ENCODE measurements around the gene PINLYP.

PINLYP gene

DNA sequence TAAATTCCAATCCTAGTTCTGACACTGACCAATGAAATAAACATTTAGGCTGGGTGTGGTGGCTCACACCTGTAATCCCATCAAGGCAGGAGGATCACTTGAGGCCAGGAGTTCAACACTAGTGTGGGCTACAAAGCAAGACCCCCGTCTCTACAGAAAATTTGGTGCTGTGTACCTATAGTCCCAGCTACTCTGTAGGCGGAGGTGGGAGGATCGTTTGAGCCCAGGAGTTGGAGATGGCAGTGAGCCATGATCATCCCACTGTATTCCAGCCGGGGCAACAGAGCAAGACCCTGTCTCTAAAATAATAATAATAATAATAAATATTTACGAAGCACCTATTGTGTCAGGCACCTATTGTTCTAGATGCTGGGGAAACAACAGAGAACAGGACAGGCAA lies 13.7 kb downstream of the PINLYP start:
- no peaks in the 10 kb centered on the region for H3K9me3 ChIP-seq (replicated peaks in 1 of 2; ENCODE audit: control insufficient read depth in 2 of 2, insufficient read depth in 1 of 2, low read depth in 1 of 2, low read length in 2 of 2)
- no peak overlapping the region for H3K4ac ChIP-seq (ENCODE audit: low read length)
- WGBS, 2 donors (ENCODE audit: extremely low coverage in 2 of 2, insufficient read length in 2 of 2, insufficient replicate concordance in 1 of 2), result no CpG with 5 or more reads among the region's 5 CpGs
- H3K4me3 ChIP-seq (ENCODE audit: low read length in 2 of 2), result no peak overlapping the region
- no peak overlapping the region for H2BK12ac ChIP-seq (ENCODE audit: low read length)
- H4K8ac ChIP-seq (ENCODE audit: low read depth, low read length), result no peak overlapping the region
- peaks cover 18% of the 10 kb centered on the region for H3K79me1 ChIP-seq (ENCODE audit: low read depth, low read length)
- no peak overlapping the region for H2AK5ac ChIP-seq (ENCODE audit: low read depth, low read length)
- no peak overlapping the region for H2BK5ac ChIP-seq (ENCODE audit: low read length)
- no peak overlapping the region for H2BK15ac ChIP-seq (ENCODE audit: low read length)
- peaks cover 35 to 68% of the 10 kb centered on the region in 2 donors for H3K36me3 ChIP-seq (replicated peaks in 1 of 2; ENCODE audit: control insufficient read depth in 2 of 2, insufficient read depth in 2 of 2, low read length in 2 of 2)
- H3K27ac ChIP-seq (replicated peaks; ENCODE audit: low read length), result no peak overlapping the region
- DNase-seq (ENCODE audit: low spot score), result no peak
- H3K23ac ChIP-seq (ENCODE audit: low read depth, low read length, poor library complexity), result no peak overlapping the region
- H2AFZ ChIP-seq (ENCODE audit: low read length), result no peak overlapping the region
- H3K4me1 ChIP-seq (ENCODE audit: control insufficient read depth in 2 of 2, insufficient read depth in 1 of 2, low read depth in 1 of 2, low read length in 2 of 2), result no peaks in the 10 kb centered on the region
- no peak overlapping the region for H3K14ac ChIP-seq (ENCODE audit: low read length)
- no peak overlapping the region for H3K9ac ChIP-seq (ENCODE audit: low read depth, low read length, poor library complexity)
- no peak overlapping the region for H3K18ac ChIP-seq (ENCODE audit: low read length)
- H4K91ac ChIP-seq (ENCODE audit: low read depth, low read length, poor library complexity), result no peak overlapping the region
- no peaks in the 10 kb centered on the region for H3K27me3 ChIP-seq (ENCODE audit: control insufficient read depth in 3 of 3, insufficient read depth in 3 of 3, low read depth in 1 of 3, low read length in 3 of 3)
- H3K4me2 ChIP-seq (ENCODE audit: insufficient read depth, low read length, poor library complexity, severe bottlenecking), result no peak overlapping the region
- H2BK120ac ChIP-seq (ENCODE audit: low read depth, low read length), result no peak overlapping the region

DNA sequence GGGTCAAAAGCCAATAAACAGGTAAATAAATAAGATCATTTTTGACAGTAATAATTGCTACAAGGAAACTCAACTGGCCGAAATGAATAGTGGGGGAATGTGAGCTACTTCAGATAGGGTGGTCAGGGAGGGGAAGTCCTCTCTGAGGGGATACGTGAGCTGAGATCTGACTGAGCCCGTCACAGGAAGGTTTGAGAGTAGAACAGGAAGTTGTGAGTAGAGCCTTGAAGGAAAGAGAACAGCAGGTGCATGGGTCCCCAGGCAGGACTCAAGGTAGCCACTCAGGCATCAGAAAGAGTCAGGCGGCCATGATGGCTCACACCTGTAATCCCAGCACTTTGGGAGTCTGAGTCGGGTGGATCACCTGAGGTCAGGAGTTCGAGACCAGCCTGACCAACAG lies 14.1 kb downstream of the PINLYP start:
- Histone ChIP-seq H3K79me1 (ENCODE audit: low read depth, low read length) (peaks cover 18% of the 10 kb centered on the region), H2BK5ac (ENCODE audit: low read length) (no peak overlapping the region), H2AK5ac (ENCODE audit: low read depth, low read length) (no peak overlapping the region), H4K91ac (ENCODE audit: low read depth, low read length, poor library complexity) (no peak overlapping the region), H3K14ac (ENCODE audit: low read length) (no peak overlapping the region), H3K36me3 (replicated peaks in 1 of 2; ENCODE audit: control insufficient read depth in 2 of 2, insufficient read depth in 2 of 2, low read length in 2 of 2) (peaks cover 35 to 71% of the 10 kb centered on the region in 2 donors), H3K4me2 (ENCODE audit: insufficient read depth, low read length, poor library complexity, severe bottlenecking) (no peak overlapping the region), H2AFZ (ENCODE audit: low read length) (no peak overlapping the region), H2BK120ac (ENCODE audit: low read depth, low read length) (no peak overlapping the region), H3K9me3 (replicated peaks in 1 of 2; ENCODE audit: control insufficient read depth in 2 of 2, insufficient read depth in 1 of 2, low read depth in 1 of 2, low read length in 2 of 2) (no peaks in the 10 kb centered on the region), H3K4me1 (ENCODE audit: control insufficient read depth in 2 of 2, insufficient read depth in 1 of 2, low read depth in 1 of 2, low read length in 2 of 2) (no peaks in the 10 kb centered on the region), H2BK12ac (ENCODE audit: low read length) (no peak overlapping the region), H3K23ac (ENCODE audit: low read depth, low read length, poor library complexity) (no peak overlapping the region), H4K8ac (ENCODE audit: low read depth, low read length) (no peak overlapping the region), H3K4me3 (ENCODE audit: low read length in 2 of 2) (no peak overlapping the region), H3K18ac (ENCODE audit: low read length) (no peak overlapping the region), H3K4ac (ENCODE audit: low read length) (no peak overlapping the region), H2BK15ac (ENCODE audit: low read length) (no peak overlapping the region), H3K27me3 (ENCODE audit: control insufficient read depth in 3 of 3, insufficient read depth in 3 of 3, low read depth in 1 of 3, low read length in 3 of 3) (no peaks in the 10 kb centered on the region), H3K27ac (replicated peaks; ENCODE audit: low read length) (no peak overlapping the region), H3K9ac (ENCODE audit: low read depth, low read length, poor library complexity) (no peak overlapping the region)
- WGBS, 2 donors (ENCODE audit: extremely low coverage in 2 of 2, insufficient read length in 2 of 2, insufficient replicate concordance in 1 of 2), result no CpG with 5 or more reads among the region's 6 CpGs
- DNase-seq (ENCODE audit: low spot score), result no peak

- Histone ChIP-seq H4K91ac (ENCODE audit: low read depth, low read length, poor library complexity) (no peak overlapping the region), H3K27ac (replicated peaks; ENCODE audit: low read length) (no peak overlapping the region), H3K4me2 (ENCODE audit: insufficient read depth, low read length, poor library complexity, severe bottlenecking) (no peak overlapping the region), H3K4ac (ENCODE audit: low read length) (no peak overlapping the region), H3K14ac (ENCODE audit: low read length) (no peak overlapping the region), H2BK120ac (ENCODE audit: low read depth, low read length) (no peak overlapping the region), H3K4me3 (ENCODE audit: low read length in 2 of 2) (no peak overlapping the region), H2BK5ac (ENCODE audit: low read length) (peak overlapping the region; percentile 43), H2AK5ac (ENCODE audit: low read depth, low read length) (no peak overlapping the region), H3K18ac (ENCODE audit: low read length) (no peak overlapping the region), H2AFZ (ENCODE audit: low read length) (no peak overlapping the region), H3K9ac (ENCODE audit: low read depth, low read length, poor library complexity) (no peak overlapping the region), H3K27me3 (ENCODE audit: control insufficient read depth in 3 of 3, insufficient read depth in 3 of 3, low read depth in 1 of 3, low read length in 3 of 3) (no peaks in the 10 kb centered on the region), H3K4me1 (ENCODE audit: control insufficient read depth in 2 of 2, insufficient read depth in 1 of 2, low read depth in 1 of 2, low read length in 2 of 2) (peaks cover 4% of the 10 kb centered on the region in 2 donors), H3K23ac (ENCODE audit: low read depth, low read length, poor library complexity) (peak overlapping the region; percentile 45), H3K9me3 (replicated peaks in 1 of 2; ENCODE audit: control insufficient read depth in 2 of 2, insufficient read depth in 1 of 2, low read depth in 1 of 2, low read length in 2 of 2) (no peaks in the 10 kb centered on the region), H4K8ac (ENCODE audit: low read depth, low read length) (no peak overlapping the region), H3K36me3 (replicated peaks in 1 of 2; ENCODE audit: control insufficient read depth in 2 of 2, insufficient read depth in 2 of 2, low read length in 2 of 2) (peaks cover 30 to 63% of the 10 kb centered on the region in 2 donors), H2BK15ac (ENCODE audit: low read length) (no peak overlapping the region), H3K79me1 (ENCODE audit: low read depth, low read length) (peaks cover 16% of the 10 kb centered on the region), H2BK12ac (ENCODE audit: low read length) (no peak overlapping the region)
- no peak for DNase-seq (ENCODE audit: low spot score)
- WGBS, 2 donors (ENCODE audit: extremely low coverage in 2 of 2, insufficient read length in 2 of 2, insufficient replicate concordance in 1 of 2), result no CpG with 5 or more reads among the region's 63 CpGs
Measured at GRCh38 chr19:43591904-43592772, 16.5 kb downstream of the PINLYP start.

DNA sequence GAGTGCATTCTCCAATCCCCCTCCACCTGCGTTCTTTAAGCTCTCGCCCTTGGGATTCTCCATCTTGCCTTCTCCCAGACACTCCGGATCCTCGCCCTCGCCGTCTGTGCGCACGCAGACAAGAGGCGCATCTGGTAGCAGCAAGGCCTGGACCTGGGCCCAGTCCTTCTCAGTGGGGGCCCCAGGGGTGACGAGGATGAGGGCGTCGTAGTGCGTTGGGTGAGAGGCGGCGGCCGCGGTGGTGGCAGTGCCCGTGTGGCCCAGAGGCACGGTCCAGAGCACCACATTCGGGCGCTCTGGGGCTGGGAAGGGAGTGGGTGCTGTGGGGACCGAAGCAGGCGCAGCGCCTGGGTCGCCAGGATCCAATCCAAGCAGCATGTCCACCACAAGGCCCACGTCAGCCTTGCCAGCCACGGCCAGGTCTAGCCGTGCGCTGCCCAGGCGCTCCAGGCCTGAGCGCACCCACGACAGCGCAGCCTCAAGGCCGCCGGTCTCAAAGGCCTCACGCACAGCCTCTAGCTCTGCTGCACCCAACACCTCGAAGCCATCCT lies 17.3 kb downstream of the PINLYP start:
- Histone ChIP-seq H2BK15ac (ENCODE audit: low read length) (no peak overlapping the region), H2AK5ac (ENCODE audit: low read depth, low read length) (no peak overlapping the region), H3K27ac (replicated peaks; ENCODE audit: low read length) (no peak overlapping the region), H3K23ac (ENCODE audit: low read depth, low read length, poor library complexity) (peak overlapping the region; percentile 45), H3K4me1 (ENCODE audit: control insufficient read depth in 2 of 2, insufficient read depth in 1 of 2, low read depth in 1 of 2, low read length in 2 of 2) (peaks cover 7 to 8% of the 10 kb centered on the region in 2 donors), H3K36me3 (replicated peaks in 1 of 2; ENCODE audit: control insufficient read depth in 2 of 2, insufficient read depth in 2 of 2, low read length in 2 of 2) (peaks cover 30 to 62% of the 10 kb centered on the region in 2 donors), H3K9me3 (replicated peaks in 1 of 2; ENCODE audit: control insufficient read depth in 2 of 2, insufficient read depth in 1 of 2, low read depth in 1 of 2, low read length in 2 of 2) (no peaks in the 10 kb centered on the region), H4K8ac (ENCODE audit: low read depth, low read length) (no peak overlapping the region), H4K91ac (ENCODE audit: low read depth, low read length, poor library complexity) (no peak overlapping the region), H3K4me3 (ENCODE audit: low read length in 2 of 2) (peak overlapping the region in 1 of 2 donors; percentile 30), H3K9ac (ENCODE audit: low read depth, low read length, poor library complexity) (peak overlapping the region; percentile 46), H2BK12ac (ENCODE audit: low read length) (no peak overlapping the region), H3K14ac (ENCODE audit: low read length) (no peak overlapping the region), H3K79me1 (ENCODE audit: low read depth, low read length) (peaks cover 17% of the 10 kb centered on the region), H2BK120ac (ENCODE audit: low read depth, low read length) (no peak overlapping the region), H3K27me3 (ENCODE audit: control insufficient read depth in 3 of 3, insufficient read depth in 3 of 3, low read depth in 1 of 3, low read length in 3 of 3) (no peaks in the 10 kb centered on the region), H2AFZ (ENCODE audit: low read length) (no peak overlapping the region), H3K4me2 (ENCODE audit: insufficient read depth, low read length, poor library complexity, severe bottlenecking) (no peak overlapping the region), H3K18ac (ENCODE audit: low read length) (peak overlapping the region; percentile 33), H3K4ac (ENCODE audit: low read length) (no peak overlapping the region), H2BK5ac (ENCODE audit: low read length) (no peak overlapping the region)
- DNase-seq (ENCODE audit: low spot score), result no peak
- WGBS, 2 donors (ENCODE audit: extremely low coverage in 2 of 2, insufficient read length in 2 of 2, insufficient replicate concordance in 1 of 2), result no CpG with 5 or more reads among the region's 37 CpGs

Measured in neuronal stem cell (in vitro differentiated cells).